C4-2B (cell line): Measurements from ENCODE around the gene SMIM10L2A.

Experiments used
- CTCF ChIP-seq: fragments of 450-650 bp; conservative IDR thresholded peaks from 2 replicates; pipeline ENCODE4 v1.5.1; 2017; ENCODE audit warnings: mild to moderate bottlenecking
- ZFX ChIP-seq: fragments of 450-650 bp; IDR thresholded peaks from 2 replicates; pipeline ENCODE4 v1.6.1; 2017

- TF ChIP-seq CTCF (no peak), ZFX (no peak)
These were observed 15.5 kb downstream of the SMIM10L2A start for GRCh38 chrX:135436966-135437866.
